ENCODE results near the gene RIMBP2.

RIMBP2 gene

DNA sequence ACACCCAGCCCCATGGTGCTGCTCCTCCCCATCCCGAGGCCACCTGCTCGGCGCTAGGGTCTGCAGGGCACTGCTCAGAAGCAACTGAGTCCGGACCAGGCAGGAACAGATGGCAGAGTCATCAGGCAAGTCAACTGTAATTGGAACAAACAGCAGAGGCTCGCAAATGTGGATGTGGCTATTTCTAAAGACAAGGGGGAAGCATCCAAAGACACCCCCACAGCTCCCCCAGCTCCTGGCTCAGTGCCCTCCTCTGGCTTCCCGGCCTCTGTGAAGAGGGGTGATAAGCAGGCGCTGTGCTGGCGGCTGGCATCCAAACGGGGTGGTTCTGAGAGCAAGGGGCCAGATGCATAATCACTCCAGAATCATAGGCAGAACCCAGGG is 252.8 kb downstream of the RIMBP2 start:
- no peak overlapping the region for H3K4me3 ChIP-seq (ENCODE audit: low read depth, low read length)
- DNase-seq (ENCODE audit: low read depth, low spot score), result no peak
- CTCF ChIA-PET, result no interaction called here
- POLR2A ChIA-PET, result no interaction called here
- TF ChIP-seq CTCF (IDR thresholded peaks at IDR 0.05; ENCODE audit: insufficient read depth, low read length, missing control alignments), result no peak

GRCh38 chr12:130462558-130463274 is 253.4 kb downstream of the RIMBP2 start:
- no peak overlapping the region for H3K4me3 ChIP-seq (ENCODE audit: low read depth, low read length)
- ChIA-PET POLR2A (no interaction called here), CTCF (no interaction called here)
- DNase-seq (ENCODE audit: low read depth, low spot score), result no peak
- no peak for TF ChIP-seq CTCF (IDR thresholded peaks at IDR 0.05; ENCODE audit: insufficient read depth, low read length, missing control alignments)

GRCh38 chr12:130461839-130462557 is 254.1 kb downstream of the RIMBP2 start:
- TF ChIP-seq CTCF (IDR thresholded peaks at IDR 0.05; ENCODE audit: insufficient read depth, low read length, missing control alignments), result no peak
- ChIA-PET POLR2A (no interaction called here), CTCF (no interaction called here)
- H3K4me3 ChIP-seq (ENCODE audit: low read depth, low read length), result no peak overlapping the region
- no peak for DNase-seq (ENCODE audit: low read depth, low spot score)

- no peak overlapping the region for H3K4me3 ChIP-seq (ENCODE audit: low read depth, low read length)
- DNase-seq (ENCODE audit: low read depth, low spot score), result no peak
- CTCF ChIA-PET, result no interaction called here
- POLR2A ChIA-PET, result no interaction called here
- no peak for TF ChIP-seq CTCF (IDR thresholded peaks at IDR 0.05; ENCODE audit: insufficient read depth, low read length, missing control alignments)
Observed at GRCh38 chr12:130461447-130461815, 254.7 kb downstream of the RIMBP2 start.

DNA sequence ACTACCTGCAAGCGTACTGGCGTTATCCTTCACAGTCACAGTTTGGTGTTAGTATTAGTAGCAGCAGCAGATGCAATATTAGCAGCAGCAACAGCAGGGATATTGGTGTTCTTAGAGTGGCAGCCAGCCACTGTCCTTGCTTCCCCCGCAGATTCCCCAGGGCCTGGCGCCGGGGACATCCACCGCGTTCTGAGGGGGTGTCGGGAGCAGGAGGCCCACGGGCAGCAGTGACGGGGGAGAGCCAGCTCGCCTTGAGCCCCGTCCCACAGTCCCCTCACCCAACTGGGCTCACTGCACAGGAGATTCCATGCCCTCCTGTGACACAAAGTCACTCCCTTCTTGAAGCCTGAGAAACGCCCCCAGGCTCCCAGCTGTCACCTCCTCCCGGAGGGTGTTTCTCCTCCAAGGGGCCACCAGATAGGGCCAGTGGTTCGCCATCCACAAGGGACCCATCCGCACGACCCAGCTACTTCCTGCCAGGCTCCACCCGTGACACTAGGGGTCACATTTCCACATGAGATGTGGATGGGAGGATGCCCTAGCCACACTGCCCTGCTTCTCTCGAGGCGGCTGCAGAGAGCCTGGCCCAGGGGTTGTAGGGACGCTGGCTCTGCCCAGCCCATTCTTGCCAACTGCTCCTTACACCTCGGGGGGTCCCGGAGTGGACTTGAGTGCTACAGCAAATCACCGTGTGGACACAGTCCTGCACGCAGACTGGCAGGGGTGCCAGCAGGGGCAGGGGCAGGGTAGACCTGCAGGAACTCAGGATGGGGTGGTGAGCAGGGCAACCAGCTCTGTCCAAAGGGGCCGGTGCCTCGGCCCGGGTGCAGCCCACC is 255.3 kb downstream of the RIMBP2 start:
- POLR2A ChIA-PET, result no interaction called here
- CTCF ChIA-PET, result no interaction called here
- DNase-seq (ENCODE audit: low read depth, low spot score), result no peak
- H3K4me3 ChIP-seq (ENCODE audit: low read depth, low read length), result no peak overlapping the region
- no peak for TF ChIP-seq CTCF (IDR thresholded peaks at IDR 0.05; ENCODE audit: insufficient read depth, low read length, missing control alignments)

GRCh38 chr12:130459916-130460315 is 256.2 kb downstream of the RIMBP2 start:
- ChIA-PET POLR2A (no interaction called here), CTCF (no interaction called here)
- DNase-seq (ENCODE audit: low read depth, low spot score), result no peak
- H3K4me3 ChIP-seq (ENCODE audit: low read depth, low read length), result no peak overlapping the region
- no peak for TF ChIP-seq CTCF (IDR thresholded peaks at IDR 0.05; ENCODE audit: insufficient read depth, low read length, missing control alignments)

All from AG04449 (cell line).